ENCODE data around the gene CBR1.
"Not testable (repeated sequence)": the region's sequence is repeated elsewhere in the genome, so short reads cannot be mapped to it uniquely, and the experiment has no call there.

CBR1 gene

DNA sequence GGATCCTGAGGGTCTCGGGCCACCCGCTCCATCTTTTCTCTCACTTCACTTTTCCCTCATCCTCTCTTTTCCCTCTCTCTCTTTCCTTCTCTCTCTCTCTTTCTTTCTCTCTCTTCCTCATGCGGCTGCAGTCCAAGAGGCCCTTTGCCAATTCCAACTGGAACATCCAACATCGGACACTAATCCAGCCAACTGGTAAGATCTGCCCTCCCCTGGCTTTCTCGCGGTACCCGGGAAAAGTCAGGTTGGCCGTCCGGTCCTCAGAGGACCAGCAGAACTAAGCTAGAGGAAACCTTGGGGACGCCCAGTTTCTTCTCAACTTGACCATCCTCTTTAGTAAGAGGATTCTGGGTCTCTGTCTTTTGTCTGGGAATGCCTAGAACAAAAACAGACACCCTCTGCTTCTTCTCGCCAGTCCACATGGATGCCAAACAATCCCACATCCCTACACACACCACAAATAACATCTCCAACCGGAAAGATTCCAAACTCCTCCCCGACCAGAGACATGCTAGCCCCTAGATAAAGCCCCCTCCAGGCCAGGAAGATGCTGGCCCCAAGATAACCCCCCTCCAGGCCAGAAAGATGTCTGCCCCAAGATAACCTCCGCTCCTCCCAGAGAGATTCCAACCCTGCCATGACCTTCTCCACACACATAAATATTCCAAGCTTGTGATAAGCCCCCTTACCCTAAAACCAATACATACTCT is 6.3 kb upstream of the CBR1 start:
- no peak overlapping the region for H3K27ac ChIP-seq
- TF ChIP-seq, protein P1, sequence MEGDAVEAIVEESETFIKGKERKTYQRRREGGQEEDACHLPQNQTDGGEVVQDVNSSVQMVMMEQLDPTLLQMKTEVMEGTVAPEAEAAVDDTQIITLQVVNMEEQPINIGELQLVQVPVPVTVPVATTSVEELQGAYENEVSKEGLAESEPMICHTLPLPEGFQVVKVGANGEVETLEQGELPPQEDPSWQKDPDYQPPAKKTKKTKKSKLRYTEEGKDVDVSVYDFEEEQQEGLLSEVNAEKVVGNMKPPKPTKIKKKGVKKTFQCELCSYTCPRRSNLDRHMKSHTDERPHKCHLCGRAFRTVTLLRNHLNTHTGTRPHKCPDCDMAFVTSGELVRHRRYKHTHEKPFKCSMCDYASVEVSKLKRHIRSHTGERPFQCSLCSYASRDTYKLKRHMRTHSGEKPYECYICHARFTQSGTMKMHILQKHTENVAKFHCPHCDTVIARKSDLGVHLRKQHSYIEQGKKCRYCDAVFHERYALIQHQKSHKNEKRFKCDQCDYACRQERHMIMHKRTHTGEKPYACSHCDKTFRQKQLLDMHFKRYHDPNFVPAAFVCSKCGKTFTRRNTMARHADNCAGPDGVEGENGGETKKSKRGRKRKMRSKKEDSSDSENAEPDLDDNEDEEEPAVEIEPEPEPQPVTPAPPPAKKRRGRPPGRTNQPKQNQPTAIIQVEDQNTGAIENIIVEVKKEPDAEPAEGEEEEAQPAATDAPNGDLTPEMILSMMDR (conservative IDR thresholded peaks at IDR 0.05), result no peak

DNA sequence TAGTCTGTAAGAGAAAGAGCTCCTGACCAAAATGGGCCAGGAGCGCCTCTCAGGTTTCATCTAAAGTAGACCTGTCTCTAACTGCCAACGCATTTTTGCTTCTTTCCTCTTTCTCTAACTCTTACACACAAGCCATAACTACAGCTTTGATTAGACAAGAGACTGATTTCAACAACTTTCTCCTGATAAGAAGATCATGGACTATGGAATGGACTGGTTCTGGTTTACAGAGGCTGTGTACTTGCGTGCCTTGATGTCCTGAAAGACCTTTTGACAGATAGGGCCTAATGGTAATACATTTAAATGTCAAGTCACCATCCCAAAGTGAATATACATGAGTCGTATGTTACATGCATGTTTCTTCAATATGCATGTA is 5.8 kb upstream of the CBR1 start:
- H3K27ac ChIP-seq, result no peak overlapping the region
- TF ChIP-seq, protein P1 (conservative IDR thresholded peaks at IDR 0.05), result no peak

DNA sequence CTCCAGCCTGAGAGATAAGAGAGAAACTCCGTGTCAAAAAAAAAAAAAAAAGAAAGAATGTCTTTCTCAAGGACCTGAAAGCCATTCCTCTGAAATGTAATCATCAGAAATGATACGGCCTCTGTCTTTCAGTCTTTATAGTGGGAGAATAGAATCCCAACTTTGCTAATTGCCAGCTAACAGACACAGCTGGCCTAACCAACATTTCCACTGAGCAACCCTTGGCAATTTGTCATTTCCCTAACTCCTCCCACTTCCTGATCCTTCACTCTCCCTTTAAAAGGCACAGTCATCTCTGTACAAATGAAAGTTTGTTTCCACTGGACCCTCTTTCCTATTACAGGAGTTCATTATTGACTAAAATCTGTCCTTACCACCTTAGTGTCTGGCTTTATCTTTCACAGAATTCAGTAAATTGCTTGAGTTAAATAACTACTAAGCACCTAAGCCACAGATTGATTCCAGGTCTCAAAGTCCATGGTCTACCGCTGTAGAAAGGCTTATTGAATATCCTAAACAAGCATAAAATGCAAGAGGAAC is 4.3 kb upstream of the CBR1 start:
- no peak overlapping the region for H3K27ac ChIP-seq
- TF ChIP-seq, protein P1 (conservative IDR thresholded peaks at IDR 0.05), result no peak

DNA sequence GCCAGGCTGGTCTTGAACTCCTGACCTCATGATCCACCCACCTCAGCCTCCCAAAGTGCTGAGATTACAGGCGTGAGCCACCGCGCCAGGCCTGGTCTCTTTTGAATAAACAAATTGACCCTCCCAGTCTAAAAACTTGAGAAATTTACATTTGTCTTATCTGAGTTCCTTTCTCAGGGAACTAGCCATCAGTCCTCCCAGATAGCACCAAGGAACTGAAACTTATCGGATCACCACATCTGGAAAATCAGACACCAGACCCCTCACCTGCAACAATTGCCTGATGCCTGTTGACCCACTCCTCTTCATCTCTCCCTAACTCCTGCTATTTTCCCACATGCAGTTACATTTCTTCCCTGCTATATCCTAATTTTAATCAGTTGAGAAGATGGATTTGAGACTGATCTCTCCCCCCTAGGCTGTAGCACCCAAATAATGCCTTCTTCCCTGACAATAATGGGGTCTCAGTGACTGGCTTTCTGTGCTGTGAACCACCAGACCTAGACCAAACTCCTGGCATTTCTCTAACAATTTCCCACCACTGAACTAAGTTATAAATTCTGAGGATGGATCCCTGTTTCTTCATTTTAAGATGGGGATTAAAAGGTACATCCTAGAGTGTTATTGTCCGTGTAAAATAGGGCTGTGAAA is 951 bp upstream of the CBR1 start:
- TF ChIP-seq, protein P1 (conservative IDR thresholded peaks at IDR 0.05), result no peak
- peak overlapping the region; percentile 73 for H3K27ac ChIP-seq

DNA sequence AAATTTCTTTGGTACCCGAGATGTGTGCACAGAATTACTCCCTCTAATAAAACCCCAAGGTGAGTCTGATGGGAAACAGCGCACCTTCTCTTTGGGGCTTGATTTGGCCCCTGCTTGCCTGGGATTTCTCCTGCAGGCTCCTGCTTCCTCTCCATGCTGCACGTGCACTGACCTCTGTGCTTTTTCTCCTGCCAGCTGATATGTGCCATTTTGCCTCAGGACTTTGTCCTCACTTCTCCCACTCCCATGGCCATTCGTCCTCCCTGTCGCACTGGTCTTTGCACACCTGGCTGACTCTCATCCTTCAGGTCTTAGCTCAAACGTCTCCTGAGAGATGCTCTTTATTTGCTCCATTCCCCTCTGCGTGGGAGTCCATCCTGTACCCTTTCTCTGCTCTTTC is 1.2 kb downstream of the CBR1 start:
- TF ChIP-seq, protein P1 (conservative IDR thresholded peaks at IDR 0.05), result no peak
- H3K27ac ChIP-seq, result no peak overlapping the region

DNA sequence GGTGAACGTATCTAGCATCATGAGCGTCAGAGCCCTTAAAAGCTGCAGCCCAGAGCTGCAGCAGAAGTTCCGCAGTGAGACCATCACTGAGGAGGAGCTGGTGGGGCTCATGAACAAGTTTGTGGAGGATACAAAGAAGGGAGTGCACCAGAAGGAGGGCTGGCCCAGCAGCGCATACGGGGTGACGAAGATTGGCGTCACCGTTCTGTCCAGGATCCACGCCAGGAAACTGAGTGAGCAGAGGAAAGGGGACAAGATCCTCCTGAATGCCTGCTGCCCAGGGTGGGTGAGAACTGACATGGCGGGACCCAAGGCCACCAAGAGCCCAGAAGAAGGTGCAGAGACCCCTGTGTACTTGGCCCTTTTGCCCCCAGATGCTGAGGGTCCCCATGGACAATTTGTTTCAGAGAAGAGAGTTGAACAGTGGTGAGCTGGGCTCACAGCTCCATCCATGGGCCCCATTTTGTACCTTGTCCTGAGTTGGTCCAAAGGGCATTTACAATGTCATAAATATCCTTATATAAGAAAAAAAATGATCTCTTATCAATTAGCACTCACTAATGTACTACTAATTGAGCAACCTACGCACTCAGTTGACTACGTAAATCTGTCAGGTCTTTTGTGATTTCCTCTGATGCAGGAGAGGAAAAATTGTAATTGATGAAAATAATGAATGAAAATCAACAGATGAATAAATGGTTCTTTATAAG is 2.8 kb downstream of the CBR1 start:
- TF ChIP-seq, protein P1 (conservative IDR thresholded peaks at IDR 0.05), result no peak
- H3K27ac ChIP-seq, result no peak overlapping the region

DNA sequence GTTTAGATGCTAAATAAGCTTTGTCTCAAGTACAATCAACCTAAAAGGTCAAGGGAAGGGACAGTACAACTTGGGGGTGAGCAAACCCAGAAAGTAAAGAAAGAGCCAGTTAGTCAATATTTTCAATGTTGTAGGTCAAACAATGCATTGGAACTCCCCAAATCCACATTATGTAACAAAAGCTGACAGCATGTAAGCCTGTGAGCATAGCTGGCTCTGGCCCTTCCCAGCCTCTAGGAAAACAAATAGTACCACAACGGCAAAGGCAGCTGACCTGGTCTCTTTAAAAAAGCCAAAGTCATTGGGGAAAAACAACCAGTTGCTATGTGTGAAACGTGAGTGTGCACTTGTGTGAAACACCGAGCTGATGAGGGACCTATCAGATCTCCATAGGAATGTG is 3.4 kb downstream of the CBR1 start:
- TF ChIP-seq, protein P1 (conservative IDR thresholded peaks at IDR 0.05), result no peak
- H3K27ac ChIP-seq, result no peak overlapping the region

DNA sequence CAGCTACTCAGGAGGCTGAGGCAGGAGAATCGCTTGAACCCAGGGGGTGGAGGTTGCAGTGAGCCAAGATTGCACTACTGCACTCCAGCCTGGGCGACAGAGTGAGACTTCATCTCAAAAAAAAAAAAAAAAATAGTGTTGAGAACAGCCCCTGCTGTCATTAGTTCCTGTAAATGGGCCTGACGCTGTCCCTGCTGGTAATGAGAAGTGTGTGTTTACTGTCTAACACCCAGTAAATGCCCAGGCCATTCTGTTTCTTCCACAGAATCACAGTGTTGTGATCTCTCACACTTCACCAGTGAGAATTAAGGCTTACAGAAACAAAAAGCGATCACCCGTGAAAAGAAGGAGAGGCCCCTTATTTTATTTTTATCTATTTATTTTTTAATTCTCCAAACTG is 4.1 kb downstream of the CBR1 start:
- not testable (repeated sequence) for H3K27ac ChIP-seq
